Adrenal gland (tissue), 12 donors: ENCODE results near the gene TCERG1L. TPM values are rescaled to one million over a fixed set of nuclear protein-coding genes. Genes with fewer than 3 reads are reported as not detected.

Experiments used
- DNase-seq, 7 donors: peaks; one replicate each; pipeline ENCODE4 v3.0.0-alpha.2; 2019 to 2020
- H3K27ac ChIP-seq, 5 donors: fragments of 200-600 bp; sonication (generic) in 4 of 5; 1 replicate in 3 of 5; 2 replicates in 2 of 5; pipeline versions ENCODE4 v1.5.1 to v1.8.0; 2016 to 2020; ENCODE audit warnings: mild to moderate bottlenecking in 1 of 5
- H3K27me3 ChIP-seq: fragments of 200-600 bp; 2 replicates; pipeline ENCODE4 v1.8.0; 2021
- H3K36me3 ChIP-seq, 2 donors: fragments of 200-600 bp; replicated peaks in 1 of 2; 1 replicate in 1 of 2; 2 replicates in 1 of 2; pipeline versions ENCODE4 v1.5.1 to v1.8.0; 2018 to 2022
- H3K4me1 ChIP-seq, 2 donors: fragments of 200-600 bp; replicated peaks in 1 of 2; 1 replicate in 1 of 2; 2 replicates in 1 of 2; pipeline versions ENCODE4 v1.5.1 to v1.8.0; 2018 to 2021
- H3K4me3 ChIP-seq, 4 donors: fragments of 200-600 bp; sonication (generic) in 3 of 4; one replicate each; pipeline ENCODE4 v1.5.1; 2016 to 2018
- H3K9me3 ChIP-seq, 3 donors: fragments of 200-600 bp; sonication (generic) in 1 of 3; replicated peaks in 1 of 3; 1 replicate in 2 of 3; 2 replicates in 1 of 3; pipeline versions ENCODE4 v1.5.1 to v1.8.0; 2016 to 2021
- CTCF ChIP-seq, 6 experiments: fragments of 450-650 bp in 4 of 6; fragments of 200-600 bp in 2 of 6; sonication (generic) in 1 of 6; IDR thresholded peaks; 1 replicate in 5 of 6; 2 replicates in 1 of 6; pipeline versions ENCODE4 v1.5.1 to v1.8.0; 2016 to 2021; ENCODE audit warnings: antibody characterized with exemption in 6 of 6, mild to moderate bottlenecking in 2 of 6, moderate library complexity in 1 of 6
- POLR2A ChIP-seq, 2 donors: fragments of 450-650 bp; IDR thresholded peaks; one replicate each; pipeline ENCODE4 v1.6.1; 2017; ENCODE audit warnings: antibody characterized with exemption in 2 of 2, mild to moderate bottlenecking in 2 of 2, moderate library complexity in 1 of 2
- whole genome bisulfite sequencing, 4 donors: extraction: QIAGEN DNeasy Blood & Tissue Kit in 2 of 4; methylation state at CpG; one replicate each; pipeline versions ENCODE4 v1.1.5 to v1.1.7; 2013 to 2017; 5-methylcytosine and 5-hydroxymethylcytosine counted together
- intact Hi-C, 2 donors: fragments of 100-400 bp; cut with DNase I; formaldehyde crosslinking; loops; one replicate each; pipeline versions ENCODE4 v1.14.1 to v1.15.0; 2022 to 2023
- polyA plus RNA-seq, 3 donors: library from polyadenylated mRNA; stranded (reverse); fragments of 200-250 nt in 2 of 3; fragments of 350-450 nt in 1 of 3; fragmentation: Illumina TruSeq in 1 of 3; extraction: RNeasy Lipid Tissue Mini Kit (QIAGEN cat#74804) in 1 of 3; gene quantifications; one replicate each; pipeline ENCODE4 v1.2.3, GENCODE V29; 2013 to 2014
- total RNA-seq, 9 donors: library from RNA; depleted of rRNA in 4 of 9; stranded (reverse); fragments of >200 nt in 4 of 9; fragments of 120-200 nt in 1 of 9; fragmentation: NEBNext Ultra II Directional in 1 of 9; extraction: Animal tissue kit (Norgen Biotek cat#: 25700) in 1 of 9; gene quantifications; one replicate each; pipeline versions ENCODE4 v1.1.0 to v1.2.4, GENCODE V29; 2013 to 2023
- donor health status: healthy with polysubstance abuse.
- donor health status: Bipolar disorder and iron deficiency.
- donor health status: DM: yes; HTN: yes; CAD: no.
- donor health status: DM: no; HTN: no; CAD: no.
- donor health status: DM: no; HTN: no; CAD: no.
- donor health status: DM: yes; HTN: yes; CAD: no.

Gene TCERG1L
- total and polyA plus RNA-seq, 12 donors, result 0.17 to 3.4 (median 0.97) TPM

- Histone ChIP-seq H3K27ac (no peak overlapping the region), H3K27me3 (no peaks in the 10 kb centered on the region), H3K4me3 (no peak overlapping the region), H3K36me3 (no peaks in the 10 kb centered on the region), H3K9me3 (no peaks in the 10 kb centered on the region), H3K4me1 (peaks cover under 1% of the 10 kb centered on the region in 2 donors)
- DNase-seq, result no peak
- TF ChIP-seq POLR2A (IDR thresholded peaks at IDR 0.05) (no peak), CTCF (IDR thresholded peaks at IDR 0.05) (no peak)
- 79 to 100% (median 84%) methylated on average over 1 to 6 of the region's 6 CpGs for WGBS, 4 donors
- intact Hi-C loops, result no loop called here
Measured at GRCh38 chr10:131077724-131078123, 233.8 kb downstream of the TCERG1L start.

GRCh38 chr10:131077031-131077430, 234.5 kb downstream of the TCERG1L start:
- Histone ChIP-seq H3K4me3 (no peak overlapping the region), H3K27ac (no peak overlapping the region), H3K36me3 (no peaks in the 10 kb centered on the region), H3K9me3 (no peaks in the 10 kb centered on the region), H3K4me1 (no peaks in the 10 kb centered on the region), H3K27me3 (no peaks in the 10 kb centered on the region)
- DNase-seq, result no peak
- no peak for TF ChIP-seq CTCF (IDR thresholded peaks at IDR 0.05)
- no peak for TF ChIP-seq POLR2A (IDR thresholded peaks at IDR 0.05)
- WGBS, 4 donors, result 86 to 96% (median 91%) methylated on average over 4 to 6 of the region's 6 CpGs
- intact Hi-C loops, result no loop called here

GRCh38 chr10:131076356-131076755, 235.2 kb downstream of the TCERG1L start:
- DNase-seq, result no peak

GRCh38 chr10:131075218-131075770, 236.2 kb downstream of the TCERG1L start:
- H3K9me3 ChIP-seq, result no peaks in the 10 kb centered on the region
- H3K4me3 ChIP-seq, result no peak overlapping the region
- H3K36me3 ChIP-seq, result no peaks in the 10 kb centered on the region
- H3K4me1 ChIP-seq, result no peaks in the 10 kb centered on the region
- no peak for DNase-seq
- no peaks in the 10 kb centered on the region for H3K27me3 ChIP-seq
- WGBS, 4 donors, result 86 to 96% (median 93%) methylated on average over 7 to 27 of the region's 27 CpGs
- H3K27ac ChIP-seq, result no peak overlapping the region
- TF ChIP-seq POLR2A (IDR thresholded peaks at IDR 0.05) (no peak), CTCF (IDR thresholded peaks at IDR 0.05) (no peak)
- intact Hi-C loops, result no loop called here

More at GRCh38 chr10:131076356-131076755, 235.2 kb downstream of the TCERG1L start:
- no peaks in the 10 kb centered on the region for H3K4me1 ChIP-seq
- no peak overlapping the region for H3K27ac ChIP-seq
- WGBS, 4 donors, result 81 to 92% (median 91%) methylated on average over 7 to 8 of the region's 8 CpGs
- intact Hi-C loops, result no loop called here
- no peaks in the 10 kb centered on the region for H3K9me3 ChIP-seq
- H3K36me3 ChIP-seq, result no peaks in the 10 kb centered on the region
- no peak for TF ChIP-seq POLR2A (IDR thresholded peaks at IDR 0.05)
- TF ChIP-seq CTCF (IDR thresholded peaks at IDR 0.05), result no peak
- H3K4me3 ChIP-seq, result no peak overlapping the region
- H3K27me3 ChIP-seq, result no peaks in the 10 kb centered on the region
